T-cell (primary cell): ENCODE results near the gene ZNF646. TPM values are rescaled to one million over a fixed set of nuclear protein-coding genes. Genes with fewer than 3 reads are reported as not detected.
A peak's percentile ranks its signal among the peaks of the same experiment; 100 is the strongest.

ENCODE experiments used
- ATAC-seq, 4 experiments: fragments of 200-7000 bp in 3 of 4; fragments of 150-1000 bp in 1 of 4; cut with Tn5 transposase; replicated peaks in 1 of 4; 1 replicate in 3 of 4; 2 replicates in 1 of 4; pipeline ENCODE4 v1.10.0; 2021; ENCODE audit warnings: moderate library complexity in 3 of 4, mild to moderate bottlenecking in 2 of 4, moderate number of reproducible peaks in 1 of 4
- CTCF ChIA-PET, 2 donors: fragments of 300-600 bp; sonication (Branson Sonifier 250); formaldehyde crosslinking; loops; one replicate each; lab custom pipeline; 2022; ENCODE audit warnings: antibody characterized with exemption in 2 of 2; lab: Charles Lee
- POLR2A ChIA-PET, 2 donors: fragments of 300-600 bp; sonication (Branson Sonifier 250); formaldehyde crosslinking; loops; one replicate each; lab custom pipeline; 2022; ENCODE audit warnings: antibody characterized with exemption in 2 of 2; lab: Charles Lee
- DNase-seq, 35 experiments: peaks; one replicate each; pipeline versions ENCODE4 v3.0.0 to v3.0.0-alpha.2; 2013 to 2023
- H3K27ac ChIP-seq: one replicate; pipeline ENCODE4 v1.5.1; 2013; ENCODE audit warnings: low read length
- H3K27me3 ChIP-seq, 2 experiments: replicated peaks in 1 of 2; 1 replicate in 1 of 2; 2 replicates in 1 of 2; pipeline versions ENCODE4 v1.6.1 to v1.7.0; 2013; ENCODE audit warnings: low read length in 1 of 2, mixed read lengths in 1 of 2; ENCODE audit not compliant: control insufficient read depth in 2 of 2, insufficient read depth in 2 of 2; ENCODE audit errors: extremely low read depth in 1 of 2
- H3K36me3 ChIP-seq, 2 donors: 1 replicate in 1 of 2; 2 replicates in 1 of 2; pipeline versions ENCODE4 v1.6.1 to v1.7.0; 2013; ENCODE audit warnings: low read length in 1 of 2; ENCODE audit not compliant: control insufficient read depth in 2 of 2, insufficient read depth in 1 of 2; ENCODE audit errors: extremely low read depth in 1 of 2
- H3K4me1 ChIP-seq, 2 experiments: 1 replicate in 1 of 2; 2 replicates in 1 of 2; pipeline versions ENCODE4 v1.6.1 to v1.7.0; 2013; ENCODE audit warnings: low read length in 2 of 2, mixed read lengths in 1 of 2; ENCODE audit not compliant: insufficient read depth in 2 of 2, control insufficient read depth in 1 of 2; ENCODE audit errors: extremely low read depth in 1 of 2
- H3K4me3 ChIP-seq, 2 donors: 1 replicate in 1 of 2; 2 replicates in 1 of 2; pipeline versions ENCODE4 v1.5.1 to v1.7.0; 2013; ENCODE audit warnings: mild to moderate bottlenecking in 2 of 2, low read length in 1 of 2, moderate library complexity in 1 of 2; ENCODE audit not compliant: control insufficient read depth in 1 of 2; ENCODE audit errors: extremely low read depth in 1 of 2
- H3K9me3 ChIP-seq: 2 replicates; pipeline ENCODE4 v1.7.0; 2013
- H3K27ac Mint-ChIP-seq, 2 donors: one replicate each; pipeline ENCODE4 v1.8.0; 2020 to 2021; ENCODE audit warnings: mild to moderate bottlenecking in 2 of 2, mixed read lengths in 2 of 2
- H3K27me3 Mint-ChIP-seq, 2 donors: one replicate each; pipeline ENCODE4 v1.8.0; 2021 to 2022; ENCODE audit warnings: mixed read lengths in 2 of 2
- H3K36me3 Mint-ChIP-seq: one replicate; pipeline ENCODE4 v1.8.0; 2021; ENCODE audit warnings: mixed read lengths
- H3K4me1 Mint-ChIP-seq, 3 donors: one replicate each; pipeline ENCODE4 v1.8.0; 2020 to 2022; ENCODE audit warnings: mixed read lengths in 3 of 3, mild to moderate bottlenecking in 1 of 3
- H3K4me3 Mint-ChIP-seq, 3 donors: one replicate each; pipeline ENCODE4 v1.8.0; 2020 to 2022; ENCODE audit warnings: mild to moderate bottlenecking in 3 of 3, mixed read lengths in 3 of 3, moderate library complexity in 3 of 3
- H3K9me3 Mint-ChIP-seq, 3 donors: one replicate each; pipeline ENCODE4 v1.8.0; 2020 to 2022; ENCODE audit warnings: mixed read lengths in 3 of 3
- WGBS: methylation state at CpG from one replicate; pipeline ENCODE4 v1.1.5; 2013; ENCODE audit warnings: missing lambda C conversion rate; ENCODE audit not compliant: insufficient coverage; 5-methylcytosine and 5-hydroxymethylcytosine counted together
- total RNA-seq, 35 experiments: library from RNA in 6 of 35; stranded (reverse) in 6 of 35; fragments of 120-200 nt in 1 of 35; gene quantifications; one replicate each; pipeline versions ENCODE4 v1.2.1 to v1.2.4 and lab custom pipeline; 2013 to 2026

Gene ZNF646
- total RNA-seq, 5 donors from 2014 or later (not counting 1 experiment from before 2014, with no cell fraction given), result 21.1 to 47.7 (median 44.1) TPM

- no peak overlapping the region for H3K4me3 ChIP-seq
- DNase-seq (no peak), ATAC-seq (no peak)
- Mint-ChIP-seq H3K4me3 (no peak overlapping the region), H3K27ac (peak overlapping the region; percentile 21 to 31), H3K36me3 (peaks cover 30% of the 10 kb centered on the region), H3K9me3 (no peaks in the 10 kb centered on the region), H3K4me1 (peaks cover 20 to 33% (median 30%) of the 10 kb centered on the region in 3 donors), H3K27me3 (no peaks in the 10 kb centered on the region)
- H3K27me3 ChIP-seq, result no peaks in the 10 kb centered on the region
- H3K36me3 ChIP-seq, result peaks cover 26 to 74% of the 10 kb centered on the region in 2 donors
- ChIA-PET CTCF (no interaction called here), POLR2A (no interaction called here)
- peaks cover 0 to 39% of the 10 kb centered on the region in 2 experiments for H3K4me1 ChIP-seq
- no peak overlapping the region for H3K27ac ChIP-seq
- no peaks in the 10 kb centered on the region for H3K9me3 ChIP-seq
- 90% methylated on average over 11 of the region's 14 CpGs for WGBS
Observed at GRCh38 chr16:31082368-31083045, 8.3 kb downstream of the ZNF646 start.

- Mint-ChIP-seq H3K36me3 (peaks cover 24% of the 10 kb centered on the region), H3K27ac (no peak overlapping the region), H3K4me3 (no peak overlapping the region), H3K4me1 (peaks cover 14 to 32% (median 25%) of the 10 kb centered on the region in 3 donors), H3K9me3 (no peaks in the 10 kb centered on the region), H3K27me3 (no peaks in the 10 kb centered on the region)
- ATAC-seq (no peak), DNase-seq (no peak)
- H3K4me1 ChIP-seq, result peaks cover 0 to 39% of the 10 kb centered on the region in 2 experiments
- no peak overlapping the region for H3K27ac ChIP-seq
- no CpG with 5 or more reads among the region's 9 CpGs for WGBS
- CTCF ChIA-PET, result no interaction called here
- H3K4me3 ChIP-seq, result no peak overlapping the region
- H3K36me3 ChIP-seq, result peaks cover 26 to 71% of the 10 kb centered on the region in 2 donors
- H3K27me3 ChIP-seq, result no peaks in the 10 kb centered on the region
- no peaks in the 10 kb centered on the region for H3K9me3 ChIP-seq
- POLR2A ChIA-PET, result no interaction called here
Observed at GRCh38 chr16:31083081-31083480, 8.9 kb downstream of the ZNF646 start.

GRCh38 chr16:31083556-31083955 lies 9.3 kb downstream of the ZNF646 start:
- Histone ChIP-seq H3K9me3 (no peaks in the 10 kb centered on the region), H3K4me1 (peaks cover 0 to 38% of the 10 kb centered on the region in 2 experiments), H3K36me3 (peaks cover 24 to 70% of the 10 kb centered on the region in 2 donors), H3K27ac (no peak overlapping the region), H3K27me3 (no peaks in the 10 kb centered on the region), H3K4me3 (no peak overlapping the region)
- Mint-ChIP-seq H3K4me3 (no peak overlapping the region), H3K9me3 (no peaks in the 10 kb centered on the region), H3K36me3 (peaks cover 22% of the 10 kb centered on the region), H3K27ac (no peak overlapping the region), H3K4me1 (peaks cover 14 to 29% (median 24%) of the 10 kb centered on the region in 3 donors), H3K27me3 (no peaks in the 10 kb centered on the region)
- no peak for ATAC-seq
- POLR2A ChIA-PET, result no interaction called here
- CTCF ChIA-PET, result no interaction called here
- WGBS, result 85% methylated on average over 4 of the region's 5 CpGs
- no peak for DNase-seq

- ATAC-seq, result no peak
- H3K9me3 ChIP-seq, result no peaks in the 10 kb centered on the region
- no peaks in the 10 kb centered on the region for H3K27me3 ChIP-seq
- Mint-ChIP-seq H3K4me3 (no peak overlapping the region), H3K27ac (no peak overlapping the region), H3K36me3 (peaks cover 18% of the 10 kb centered on the region), H3K4me1 (peaks cover 13 to 29% (median 21%) of the 10 kb centered on the region in 3 donors), H3K27me3 (no peaks in the 10 kb centered on the region), H3K9me3 (no peaks in the 10 kb centered on the region)
- H3K27ac ChIP-seq, result no peak overlapping the region
- H3K36me3 ChIP-seq, result peaks cover 22 to 70% of the 10 kb centered on the region in 2 donors
- ChIA-PET POLR2A (interaction anchor here in 1 of 2 donors (0.7 kb wide), 1 partner anchor 10 kb away, joined by 3 read pairs; no protein-coding TSS in a partner anchor), CTCF (no interaction called here)
- H3K4me3 ChIP-seq, result no peak overlapping the region
- peaks cover 0 to 34% of the 10 kb centered on the region in 2 experiments for H3K4me1 ChIP-seq
- 96% methylated on average over 13 of the region's 13 CpGs for WGBS
- DNase-seq, result no peak
Observed at GRCh38 chr16:31083981-31084380, 9.8 kb downstream of the ZNF646 start.

GRCh38 chr16:31084584-31085302 lies 10.5 kb downstream of the ZNF646 start:
- H3K4me1 ChIP-seq, result peaks cover 0 to 26% of the 10 kb centered on the region in 2 experiments
- Mint-ChIP-seq H3K4me3 (no peak overlapping the region), H3K27me3 (no peaks in the 10 kb centered on the region), H3K27ac (no peak overlapping the region), H3K36me3 (peaks cover 11% of the 10 kb centered on the region), H3K9me3 (no peaks in the 10 kb centered on the region), H3K4me1 (peaks cover 9 to 29% (median 19%) of the 10 kb centered on the region in 3 donors)
- CTCF ChIA-PET, result no interaction called here
- peaks cover 22 to 66% of the 10 kb centered on the region in 2 donors for H3K36me3 ChIP-seq
- POLR2A ChIA-PET, result interaction anchor here in 1 of 2 donors (0.5 to 0.7 kb wide), 2 partner anchors 9 to 707 kb away, joined by 3 to 4 read pairs; no protein-coding TSS in a partner anchor
- ATAC-seq (no peak), DNase-seq (no peak)
- over 99% methylated on average over 16 of the region's 16 CpGs for WGBS
- H3K9me3 ChIP-seq, result no peaks in the 10 kb centered on the region
- H3K4me3 ChIP-seq, result no peak overlapping the region
- H3K27ac ChIP-seq, result no peak overlapping the region
- H3K27me3 ChIP-seq, result no peaks in the 10 kb centered on the region

GRCh38 chr16:31085411-31085810 lies 11.2 kb downstream of the ZNF646 start:
- Histone ChIP-seq H3K9me3 (no peaks in the 10 kb centered on the region), H3K36me3 (peaks cover 15 to 64% of the 10 kb centered on the region in 2 donors), H3K4me3 (no peak overlapping the region), H3K4me1 (peaks cover 0 to 21% of the 10 kb centered on the region in 2 experiments), H3K27ac (no peak overlapping the region), H3K27me3 (no peaks in the 10 kb centered on the region)
- DNase-seq, result no peak
- ChIA-PET CTCF (no interaction called here), POLR2A (no interaction called here)
- H3K4me3 Mint-ChIP-seq, result no peak overlapping the region
- H3K27ac Mint-ChIP-seq, result no peak overlapping the region
- no peaks in the 10 kb centered on the region for H3K27me3 Mint-ChIP-seq
- no peak for ATAC-seq
- H3K9me3 Mint-ChIP-seq, result no peaks in the 10 kb centered on the region
- WGBS, result 92% methylated on average over 8 of the region's 8 CpGs
- peaks cover 9 to 29% (median 17%) of the 10 kb centered on the region in 3 donors for H3K4me1 Mint-ChIP-seq
- peaks cover 10% of the 10 kb centered on the region for H3K36me3 Mint-ChIP-seq
